K562 (cell line): ENCODE measurements around the gene SLC34A3. TPM values are rescaled to one million over a fixed set of nuclear protein-coding genes. Genes with fewer than 3 reads are reported as not detected.

Experiments used
- CHD2 ChIP-seq: IDR thresholded peaks from 2 replicates; pipeline ENCODE4 v1.6.1; 2011; ENCODE audit warnings: low read depth, low read length
- DMBX1 ChIP-seq: fragments of 250-450 bp; sonication (Bioruptor Pico); IDR thresholded peaks from 2 replicates; pipeline ENCODE4 v1.8.0; 2022; ENCODE audit warnings: inconsistent platforms, mild to moderate bottlenecking, moderate library complexity, borderline replicate concordance
- MAX ChIP-seq: sonication (generic); formaldehyde crosslinking; IDR thresholded peaks from 2 replicates; pipeline ENCODE4 v1.9.0; 2022; ENCODE audit warnings: mild to moderate bottlenecking, missing genetic modification reagents
- NEUROD1 ChIP-seq: fragments of 150-350 bp; IDR thresholded peaks from 2 replicates; pipeline ENCODE4 v1.6.1; 2014; ENCODE audit warnings: borderline replicate concordance, low read length, low read depth; ENCODE audit not compliant: partially characterized antibody
- SFPQ ChIP-seq: fragments of 200-400 bp; formaldehyde crosslinking; IDR thresholded peaks from 2 replicates; pipeline ENCODE4 v1.6.1; 2017; ENCODE audit warnings: mild to moderate bottlenecking, low read depth, low read length, moderate library complexity
- ZBTB43 ChIP-seq: sonication (generic); formaldehyde crosslinking; IDR thresholded peaks from 2 replicates; pipeline ENCODE4 v1.8.0; 2023; ENCODE audit warnings: mild to moderate bottlenecking, missing genetic modification reagents
- ZFP30 ChIP-seq: fragments of 250-450 bp; sonication (Bioruptor Pico); IDR thresholded peaks from 2 replicates; pipeline ENCODE4 v1.8.0; 2022; ENCODE audit warnings: moderate library complexity, mild to moderate bottlenecking, inconsistent platforms, borderline replicate concordance
- ZNF407 ChIP-seq: fragments of 450-650 bp; IDR thresholded peaks from 2 replicates; pipeline ENCODE4 v1.6.1; 2016; ENCODE audit warnings: low read depth
- ZNF740 ChIP-seq, 3 experiments: fragments of 200-800 bp in 1 of 3; sonication (Bioruptor generic) in 1 of 3; sonication (generic) in 1 of 3; formaldehyde crosslinking in 1 of 3; IDR thresholded peaks; 2 replicates each; pipeline versions ENCODE4 v1.6.1 to v1.8.0; 2016 to 2022; ENCODE audit warnings: mild to moderate bottlenecking in 2 of 3, missing compliant biosample characterization in 2 of 3, missing genetic modification characterization in 2 of 3, missing genetic modification reagents in 1 of 3
- polyA plus RNA-seq, 8 experiments: library from polyadenylated mRNA; depleted of rRNA in 4 of 8; stranded (reverse) in 5 of 8; unstranded in 3 of 8; fragments of >200 nt; fragmentation: Nextera tagmentation in 2 of 8; fragmentation: Illumina TruSeq in 1 of 8; extraction: Ambion mirVana in 2 of 8; extraction: Trizol in 1 of 8; gene quantifications; 2 replicates each; pipeline versions ENCODE4 v1.2.1 to v1.2.3, GENCODE V29; 2011 to 2014; ENCODE audit warnings: inconsistent platforms in 1 of 8, missing spikeins in 1 of 8
- total RNA-seq, 7 experiments: library from RNA; depleted of rRNA in 6 of 7; stranded (reverse); fragments of >200 nt in 6 of 7; fragmentation: Illumina TruSeq in 2 of 7; extraction: Trizol in 2 of 7; gene quantifications; 2 replicates each; pipeline versions ENCODE4 v1.2.1 to v1.2.3, GENCODE V29; 2011 to 2021; ENCODE audit warnings: low replicate concordance in 1 of 7

SLC34A3 gene
- total and polyA plus RNA-seq, 9 of the 15 experiments (the other 6 are each of a cell fraction or from before 2014, with no cell fraction given) = not detected

GRCh38 chr9:137232510-137232909 lies 1.8 kb downstream of the SLC34A3 start (continued):
- TF ChIP-seq ZNF407 (no peak), SFPQ (no peak), ZNF740 (CRISPR knock-in tag; IDR thresholded peaks at IDR 0.05) (0 out of 2 replicates have a peak, but pooled peaks have one; percentile 21), ZNF740 (tag; IDR thresholded peaks at IDR 0.05) (no peak), ZBTB43 (CRISPR knock-in tag) (no peak), CHD2 (no peak), DMBX1 (CRISPR knock-in tag) (no peak), NEUROD1 (no peak), MAX (CRISPR knock-in tag) (peak; percentile 41; the same call in 1 of the 2 replicates), ZFP30 (no peak)
